Glomerular endothelial cell (primary cell): ENCODE data around the gene PABPC3. TPM values are rescaled to one million over a fixed set of nuclear protein-coding genes. Genes with fewer than 3 reads are reported as not detected.

Experiments
- DNase-seq: peaks from one replicate; pipeline ENCODE4 v3.0.0-alpha.2; 2011; ENCODE audit warnings: low read depth, low spot score; ENCODE audit errors: extremely low read depth
- total RNA-seq: library from RNA; depleted of rRNA; stranded (reverse); fragments of >200 nt; gene quantifications from 2 replicates; pipeline ENCODE4 v1.2.3, GENCODE V29; 2015

PABPC3 gene
- total RNA-seq: 0.05 and 0.06 TPM in 2 replicates

GRCh38 chr13:25095851-25096453 lies at the start of gene PABPC3:
TSS of gene PABPC3 (plus strand) at chr13:25096136. CDS start at chr13:25096199, 63 bp downstream.
- DNase-seq: no peak

GRCh38 chr13:25046274-25046984 lies 49.5 kb upstream of the PABPC3 start:
- no peak for DNase-seq

- DNase-seq: no peak
These were observed 48.9 kb upstream of the PABPC3 start for GRCh38 chr13:25046985-25047511.

GRCh38 chr13:25051065-25051464 lies 44.9 kb upstream of the PABPC3 start:
- DNase-seq: no peak

- no peak for DNase-seq
These were observed 36.8 kb upstream of the PABPC3 start for GRCh38 chr13:25059166-25059565.

- DNase-seq: no peak
These were observed 36.0 kb upstream of the PABPC3 start for GRCh38 chr13:25059958-25060357.

- no peak for DNase-seq
These were observed 33.5 kb upstream of the PABPC3 start for GRCh38 chr13:25062479-25062878.

- no peak for DNase-seq
These were observed 31.5 kb upstream of the PABPC3 start for GRCh38 chr13:25064396-25064795.

GRCh38 chr13:25065974-25066770 lies 29.8 kb upstream of the PABPC3 start:
- no peak for DNase-seq

- no peak for DNase-seq
These were observed 28.9 kb upstream of the PABPC3 start for GRCh38 chr13:25067064-25067463.

- DNase-seq: no peak
These were observed 27.1 kb upstream of the PABPC3 start for GRCh38 chr13:25068810-25069209.

GRCh38 chr13:25069236-25069635 lies 26.7 kb upstream of the PABPC3 start:
- DNase-seq: no peak

GRCh38 chr13:25069911-25070310 lies 26.0 kb upstream of the PABPC3 start:
- DNase-seq: no peak

GRCh38 chr13:25080773-25081172 lies 15.2 kb upstream of the PABPC3 start:
- no peak for DNase-seq

GRCh38 chr13:25084096-25084495 lies 11.8 kb upstream of the PABPC3 start:
- DNase-seq: no peak

- DNase-seq: peak; percentile 10
These were observed 10.7 kb upstream of the PABPC3 start for GRCh38 chr13:25085125-25085742.

- DNase-seq: no peak
These were observed 7.2 kb upstream of the PABPC3 start for GRCh38 chr13:25088562-25089221.

GRCh38 chr13:25097426-25097825 lies 1.5 kb downstream of the PABPC3 start:
- no peak for DNase-seq

- no peak for DNase-seq
These were observed 7.8 kb downstream of the PABPC3 start for GRCh38 chr13:25103711-25104110.

- DNase-seq: no peak
These were observed 13.4 kb downstream of the PABPC3 start for GRCh38 chr13:25109341-25109740.
